HG03378 (cell line): ENCODE measurements around the gene MYO1E.
"Not testable (repeated sequence)": the region's sequence is repeated elsewhere in the genome, so short reads cannot be mapped to it uniquely, and the experiment has no call there.

ENCODE experiments used
- ATAC-seq: cut with Tn5 transposase; IDR thresholded peaks from one replicate; pipeline ENCODE4 v1.9.1; 2021; ENCODE audit warnings: mild to moderate bottlenecking, moderate library complexity; ENCODE audit not compliant: unreplicated experiment

Gene MYO1E

GRCh38 chr15:59172289-59172901 is 200.3 kb downstream of the MYO1E start:
- ATAC-seq, result no peak

GRCh38 chr15:59171067-59171397 is 201.6 kb downstream of the MYO1E start:
- ATAC-seq, result no peak

- no peak for ATAC-seq
These were observed 202.2 kb downstream of the MYO1E start for GRCh38 chr15:59170295-59171066.

DNA sequence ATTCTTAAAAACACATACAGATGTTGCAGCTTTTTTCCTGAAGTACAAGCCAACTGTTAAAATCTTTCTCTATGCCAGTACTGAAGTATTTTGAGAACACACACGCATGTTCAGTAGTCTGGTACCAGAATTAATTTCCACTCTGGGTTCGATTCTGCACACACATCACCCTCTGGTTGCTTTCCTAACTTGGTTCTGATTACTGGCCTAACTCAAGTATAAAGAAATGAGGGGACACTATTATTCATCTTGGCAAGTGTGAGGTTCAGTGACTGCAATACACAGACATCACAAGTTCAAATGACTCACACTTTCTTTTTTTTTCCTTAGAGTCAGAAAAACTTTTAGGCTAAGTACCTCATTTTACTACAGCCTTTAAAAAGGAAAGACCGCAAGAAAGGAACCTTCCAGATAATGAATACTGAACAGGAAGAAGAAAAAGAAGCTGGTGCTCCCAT is 203.4 kb downstream of the MYO1E start:
- ATAC-seq, result no peak

DNA sequence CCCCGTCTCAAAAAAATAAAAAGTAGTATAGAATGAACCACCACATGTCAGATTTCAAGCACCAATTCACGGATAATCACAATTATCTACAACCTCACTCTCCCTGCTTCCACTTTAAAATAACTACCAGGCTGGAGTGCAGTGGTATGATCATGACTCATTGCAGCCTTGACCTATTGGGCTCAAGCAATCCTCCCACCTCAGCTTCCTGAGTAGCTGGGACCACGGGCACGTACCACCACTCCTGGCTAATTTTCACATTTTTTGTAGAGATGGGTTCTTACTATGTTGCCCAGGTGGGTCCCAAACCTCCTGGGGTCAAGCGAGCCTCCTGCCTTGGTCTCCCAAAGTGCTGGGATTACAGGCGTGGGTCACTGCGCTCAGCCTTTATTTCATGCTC is 204.1 kb downstream of the MYO1E start:
- no peak for ATAC-seq

DNA sequence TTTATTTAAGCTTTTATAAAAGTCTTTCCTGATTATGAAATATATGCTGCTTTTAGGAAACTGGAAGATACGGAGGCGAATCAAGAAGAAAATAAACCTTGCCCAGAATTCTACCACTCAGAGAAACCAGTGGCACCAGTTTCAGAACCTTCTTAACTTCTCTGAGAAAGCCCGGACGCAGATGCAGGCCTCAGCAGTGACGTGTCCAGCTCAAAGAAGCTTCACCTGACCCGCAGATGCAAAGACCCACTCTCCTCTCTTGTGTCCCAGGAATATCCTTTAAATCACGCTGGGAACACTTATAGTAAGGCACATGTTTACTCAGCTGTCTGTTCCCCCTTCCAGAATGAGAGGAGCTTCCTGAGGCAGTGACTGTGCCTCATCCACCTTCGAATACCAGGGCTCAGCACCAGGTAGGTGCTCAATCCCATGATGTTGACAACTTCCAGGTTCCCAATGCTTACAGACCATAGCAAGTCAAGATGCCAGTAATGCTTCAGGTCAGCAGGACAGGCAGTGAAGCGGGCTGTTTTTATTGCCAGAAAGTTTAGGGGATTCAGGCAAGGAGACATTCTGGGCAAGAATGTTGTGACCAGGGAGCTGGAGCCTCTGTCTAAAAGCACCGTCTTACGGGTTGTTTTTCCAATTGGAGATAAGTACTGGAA is 205.9 kb downstream of the MYO1E start:
- no peak for ATAC-seq

- ATAC-seq, result no peak
These were observed 206.5 kb downstream of the MYO1E start for GRCh38 chr15:59166166-59166565.

- ATAC-seq, result no peak
These were observed 206.9 kb downstream of the MYO1E start for GRCh38 chr15:59165726-59166125.

DNA sequence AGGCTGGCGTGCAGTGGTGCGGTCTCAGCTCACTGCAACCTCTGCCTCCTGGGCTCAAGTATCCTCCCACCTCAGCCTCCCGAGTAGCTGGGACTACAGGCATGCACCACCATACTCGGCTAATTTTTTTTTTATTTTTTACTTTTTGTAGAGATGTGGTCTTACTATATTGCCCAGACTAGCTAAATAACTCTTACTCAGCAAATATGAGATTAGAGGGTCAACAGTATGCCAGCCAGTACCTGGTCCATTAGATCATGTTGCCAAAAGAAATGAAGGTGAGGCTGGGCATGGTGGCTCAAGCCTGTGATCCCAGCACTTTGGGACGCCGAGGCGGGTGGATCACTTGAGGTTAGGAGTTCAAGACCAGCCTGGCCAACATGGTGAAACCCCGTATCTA is 210.6 kb downstream of the MYO1E start:
- not testable (repeated sequence) for ATAC-seq

- ATAC-seq, result no peak
These were observed 211.6 kb downstream of the MYO1E start for GRCh38 chr15:59160880-59161593.

DNA sequence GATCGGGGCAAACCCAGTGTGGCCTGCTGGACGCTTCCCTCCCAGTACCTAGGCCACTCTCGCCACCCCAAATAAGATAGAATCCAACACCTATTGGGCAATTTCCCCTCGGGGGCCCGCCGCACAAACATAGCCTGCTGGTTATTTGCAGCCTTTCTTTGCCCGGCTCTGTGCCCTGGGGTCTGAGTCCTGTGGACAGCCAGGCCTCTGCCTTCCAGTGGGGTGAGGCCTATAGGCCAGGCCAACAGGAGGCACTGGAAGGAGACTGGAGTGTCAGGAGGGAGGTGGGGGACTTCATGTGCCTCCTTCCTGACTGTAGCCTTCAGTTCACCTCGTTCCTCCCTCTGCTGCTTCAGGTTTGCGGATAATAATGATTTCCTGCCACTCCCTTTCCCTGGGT is 213.5 kb downstream of the MYO1E start:
- ATAC-seq, result no peak

DNA sequence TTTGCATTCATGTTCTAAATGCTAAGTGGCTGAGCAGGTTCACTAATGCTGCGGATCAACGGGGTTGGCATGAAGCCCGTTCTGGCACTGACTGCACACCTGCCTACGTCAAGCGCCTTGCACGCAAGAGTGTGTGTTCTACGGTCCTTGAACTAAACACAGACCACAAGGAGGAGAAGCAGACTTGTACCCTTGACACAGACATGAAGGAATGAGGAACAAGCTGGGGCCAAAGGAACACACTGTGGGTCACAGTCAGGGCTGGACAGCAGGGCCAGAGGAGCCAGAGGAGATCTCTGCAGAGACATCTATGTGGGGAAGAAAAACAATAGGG is 214.0 kb downstream of the MYO1E start:
- ATAC-seq, result no peak

- ATAC-seq, result no peak
These were observed 214.6 kb downstream of the MYO1E start for GRCh38 chr15:59157840-59158700.

DNA sequence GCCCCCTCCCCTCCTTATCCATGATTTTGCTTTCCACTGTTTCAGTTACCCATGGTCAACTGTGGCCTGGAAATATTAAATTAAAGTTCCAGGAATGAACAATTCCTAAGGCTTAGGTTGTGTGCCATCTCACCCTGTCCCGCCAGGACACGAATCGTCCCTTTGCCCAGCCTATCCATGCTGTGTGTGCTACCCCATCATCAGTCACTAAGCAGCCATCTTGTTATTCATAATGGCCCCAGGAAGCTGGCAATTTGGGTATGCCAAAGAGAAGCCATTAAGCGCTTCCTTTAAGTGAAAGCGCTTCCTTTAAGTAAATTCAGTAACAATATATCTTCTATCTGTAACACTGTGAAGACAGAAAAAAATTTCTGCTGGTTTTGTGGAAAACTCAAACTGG is 215.3 kb downstream of the MYO1E start:
- ATAC-seq, result no peak

DNA sequence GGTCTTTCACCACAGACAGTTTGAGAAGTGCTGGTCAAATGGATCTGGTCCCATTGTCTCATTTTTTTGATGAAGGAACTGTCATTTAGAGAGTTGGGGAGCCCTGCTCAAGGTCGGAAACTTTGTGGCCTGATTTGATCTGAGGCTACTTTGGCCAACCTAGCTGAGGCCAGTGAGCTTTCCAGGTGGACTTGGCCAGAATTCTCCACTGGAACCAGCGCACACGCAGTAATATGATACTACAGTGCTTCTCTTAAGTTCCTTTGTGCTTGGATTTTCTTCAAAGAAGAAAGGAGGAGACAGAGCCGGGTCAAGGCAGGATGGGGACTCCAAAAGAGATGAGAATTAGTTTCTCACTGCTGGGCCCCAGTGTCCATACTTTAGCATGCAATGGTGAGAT is 217.2 kb downstream of the MYO1E start:
- no peak for ATAC-seq

- ATAC-seq, result no peak
These were observed 218.4 kb downstream of the MYO1E start for GRCh38 chr15:59154243-59154642.

GRCh38 chr15:59153466-59153865 is 219.2 kb downstream of the MYO1E start:
- ATAC-seq, result no peak

- ATAC-seq, result no peak
These were observed 219.8 kb downstream of the MYO1E start for GRCh38 chr15:59152694-59153450.

- ATAC-seq, result no peak
These were observed 222.5 kb downstream of the MYO1E start for GRCh38 chr15:59150185-59150584.
